ENCODE results near the gene FAM78A.
"Not testable (repeated sequence)": the region's sequence is repeated elsewhere in the genome, so short reads cannot be mapped to it uniquely, and the experiment has no call there.

FAM78A gene

GRCh38 chr9:131211920-131212319 lies 64.4 kb downstream of the FAM78A start:
- not testable (repeated sequence) for DNase-seq (ENCODE audit: low read depth, low spot score)

Measured in activated CD4-positive, CD25-positive, alpha-beta regulatory T cell treated with anti-CD3 and anti-CD28 coated beads, Interleukin-2, amount 50 U/mL, for 16 hours (primary cell).